Measurements from ENCODE around the gene COMT. TPM values are rescaled to one million over a fixed set of nuclear protein-coding genes. Genes with fewer than 3 reads are reported as not detected.

Gene COMT
- total RNA-seq, 1 donor from 2014 or later, result 49.0 TPM

- TF ChIP-seq CTCF (IDR thresholded peaks at IDR 0.05; ENCODE audit: unreplicated experiment), result no peak
- DNase-seq (ENCODE audit: low spot score), result no peak
- Mint-ChIP-seq H3K27me3 (ENCODE audit: unreplicated experiment) (peaks cover 9% of the 10 kb centered on the region), H3K36me3 (ENCODE audit: low read depth, unreplicated experiment) (peaks cover 4% of the 10 kb centered on the region), H3K4me3 (ENCODE audit: unreplicated experiment) (no peak overlapping the region), H3K4me1 (ENCODE audit: unreplicated experiment) (peaks cover 11% of the 10 kb centered on the region), H3K9me3 (ENCODE audit: unreplicated experiment) (no peaks in the 10 kb centered on the region), H3K27ac (ENCODE audit: unreplicated experiment) (no peak overlapping the region)
Observed at GRCh38 chr22:19962909-19963806, 21.6 kb downstream of the COMT start.

- no peak overlapping the region for H3K27ac Mint-ChIP-seq (ENCODE audit: unreplicated experiment)
Observed at GRCh38 chr22:19963863-19964642, 22.5 kb downstream of the COMT start.

DNA sequence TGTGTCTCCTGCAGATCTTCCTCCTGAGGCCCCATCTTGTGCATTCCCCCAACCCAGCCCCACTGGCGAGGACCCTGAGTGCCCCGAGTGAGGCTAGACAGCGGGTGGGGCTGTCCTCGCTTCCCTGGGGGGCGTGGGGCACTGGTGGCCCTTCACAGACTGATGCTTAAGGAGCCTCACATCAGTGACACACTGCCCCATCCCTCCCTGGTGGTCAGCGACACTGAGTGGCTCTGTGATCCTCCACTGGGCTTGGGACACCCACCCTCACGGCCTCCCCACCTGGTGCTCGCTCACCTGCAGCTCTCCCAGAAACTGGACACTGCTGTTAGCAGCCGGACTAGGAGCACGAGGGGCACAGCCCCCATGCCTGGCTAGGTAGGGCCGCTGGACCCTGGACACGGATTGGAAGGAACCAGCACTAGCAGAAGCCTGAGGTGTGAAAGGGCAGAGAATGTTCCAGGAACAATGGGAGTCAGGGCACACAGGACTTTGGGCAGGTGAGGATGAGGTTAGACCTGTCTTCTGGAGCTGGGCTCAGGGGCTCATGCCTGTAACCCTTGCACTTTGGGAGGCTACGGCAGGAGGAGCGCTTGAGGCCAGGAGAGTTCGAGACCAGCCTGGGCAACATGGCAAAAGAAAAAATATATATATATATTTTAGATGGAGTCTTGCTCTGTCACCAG lies 23.3 kb downstream of the COMT start:
- Mint-ChIP-seq H3K27ac (ENCODE audit: unreplicated experiment) (no peak overlapping the region), H3K4me3 (ENCODE audit: unreplicated experiment) (no peak overlapping the region), H3K9me3 (ENCODE audit: unreplicated experiment) (no peaks in the 10 kb centered on the region), H3K27me3 (ENCODE audit: unreplicated experiment) (peaks cover 13% of the 10 kb centered on the region), H3K36me3 (ENCODE audit: low read depth, unreplicated experiment) (peaks cover 4% of the 10 kb centered on the region), H3K4me1 (ENCODE audit: unreplicated experiment) (peaks cover 5% of the 10 kb centered on the region)
- DNase-seq (ENCODE audit: low spot score), result no peak
- no peak for TF ChIP-seq CTCF (IDR thresholded peaks at IDR 0.05; ENCODE audit: unreplicated experiment)

More at GRCh38 chr22:19963863-19964642, 22.5 kb downstream of the COMT start:
- no peak for DNase-seq (ENCODE audit: low spot score)
- no peaks in the 10 kb centered on the region for H3K9me3 Mint-ChIP-seq (ENCODE audit: unreplicated experiment)
- peaks cover 4% of the 10 kb centered on the region for H3K36me3 Mint-ChIP-seq (ENCODE audit: low read depth, unreplicated experiment)
- no peak overlapping the region for H3K4me3 Mint-ChIP-seq (ENCODE audit: unreplicated experiment)
- peaks cover 11% of the 10 kb centered on the region for H3K27me3 Mint-ChIP-seq (ENCODE audit: unreplicated experiment)
- peaks cover 7% of the 10 kb centered on the region for H3K4me1 Mint-ChIP-seq (ENCODE audit: unreplicated experiment)
- no peak for TF ChIP-seq CTCF (IDR thresholded peaks at IDR 0.05; ENCODE audit: unreplicated experiment)

GRCh38 chr22:19965771-19966709 lies 24.5 kb downstream of the COMT start:
- H3K36me3 Mint-ChIP-seq (ENCODE audit: low read depth, unreplicated experiment), result peaks cover 7% of the 10 kb centered on the region
- TF ChIP-seq CTCF (IDR thresholded peaks at IDR 0.05; ENCODE audit: unreplicated experiment), result peak; percentile 66
- DNase-seq (ENCODE audit: low spot score), result peak; percentile 56
- peaks cover 14% of the 10 kb centered on the region for H3K27me3 Mint-ChIP-seq (ENCODE audit: unreplicated experiment)
- peaks cover 5% of the 10 kb centered on the region for H3K4me1 Mint-ChIP-seq (ENCODE audit: unreplicated experiment)
- H3K4me3 Mint-ChIP-seq (ENCODE audit: unreplicated experiment), result no peak overlapping the region
- no peak overlapping the region for H3K27ac Mint-ChIP-seq (ENCODE audit: unreplicated experiment)
- no peaks in the 10 kb centered on the region for H3K9me3 Mint-ChIP-seq (ENCODE audit: unreplicated experiment)
